SK-N-DZ (cell line): ENCODE data around the gene THOC7.
A peak's percentile ranks its signal among the peaks of the same experiment; 100 is the strongest.

Experiments used
- DNase-seq: peaks from one replicate; pipeline ENCODE4 v3.0.0-alpha.2; 2015; ENCODE audit warnings: low spot score

THOC7 gene

GRCh38 chr3:63845215-63845614, 18.4 kb downstream of the THOC7 start:
- no peak for DNase-seq

- DNase-seq: no peak
Measured at GRCh38 chr3:63842127-63842526, 21.5 kb downstream of the THOC7 start.

GRCh38 chr3:63841704-63842103, 21.9 kb downstream of the THOC7 start:
- DNase-seq: no peak

- DNase-seq: no peak
Measured at GRCh38 chr3:63832395-63832794, 31.2 kb downstream of the THOC7 start.

GRCh38 chr3:63830526-63830925, 33.1 kb downstream of the THOC7 start:
- DNase-seq: no peak

GRCh38 chr3:63824309-63824708, 39.3 kb downstream of the THOC7 start:
- DNase-seq: no peak

- no peak for DNase-seq
Measured at GRCh38 chr3:63819151-63819398, 44.5 kb downstream of the THOC7 start, which contains the start of gene C3orf49. TSS of gene C3orf49 (plus strand) at chr3:63819299. CDS start at chr3:63819472, 173 bp downstream.

- peak; percentile 20 for DNase-seq
Measured at GRCh38 chr3:63818282-63819150, 45.1 kb downstream of the THOC7 start.

- DNase-seq: no peak
Measured at GRCh38 chr3:63817225-63817624, 46.4 kb downstream of the THOC7 start.

- no peak for DNase-seq
Measured at GRCh38 chr3:63814237-63814636, 49.4 kb downstream of the THOC7 start.

- DNase-seq: no peak
Measured at GRCh38 chr3:63809607-63810006, 54.0 kb downstream of the THOC7 start.

- no peak for DNase-seq
Measured at GRCh38 chr3:63808633-63809032, 55.0 kb downstream of the THOC7 start.

GRCh38 chr3:63807961-63808565, 55.5 kb downstream of the THOC7 start:
- no peak for DNase-seq

- DNase-seq: no peak
Measured at GRCh38 chr3:63803911-63804310, 59.7 kb downstream of the THOC7 start.

- DNase-seq: no peak
Measured at GRCh38 chr3:63800097-63800496, 63.5 kb downstream of the THOC7 start.

GRCh38 chr3:63798949-63799348, 64.7 kb downstream of the THOC7 start:
- DNase-seq: no peak

GRCh38 chr3:63798544-63798943, 65.1 kb downstream of the THOC7 start:
- no peak for DNase-seq

GRCh38 chr3:63795438-63795837, 68.2 kb downstream of the THOC7 start:
- DNase-seq: no peak

GRCh38 chr3:63791974-63792373, 71.6 kb downstream of the THOC7 start:
- DNase-seq: no peak
